Retina (tissue), 1 donor: ENCODE measurements around the gene ZNF175.

Experiments used
- DNase-seq: peaks from one replicate; pipeline ENCODE4 v3.0.0-alpha.2; 2016

Gene ZNF175

DNA sequence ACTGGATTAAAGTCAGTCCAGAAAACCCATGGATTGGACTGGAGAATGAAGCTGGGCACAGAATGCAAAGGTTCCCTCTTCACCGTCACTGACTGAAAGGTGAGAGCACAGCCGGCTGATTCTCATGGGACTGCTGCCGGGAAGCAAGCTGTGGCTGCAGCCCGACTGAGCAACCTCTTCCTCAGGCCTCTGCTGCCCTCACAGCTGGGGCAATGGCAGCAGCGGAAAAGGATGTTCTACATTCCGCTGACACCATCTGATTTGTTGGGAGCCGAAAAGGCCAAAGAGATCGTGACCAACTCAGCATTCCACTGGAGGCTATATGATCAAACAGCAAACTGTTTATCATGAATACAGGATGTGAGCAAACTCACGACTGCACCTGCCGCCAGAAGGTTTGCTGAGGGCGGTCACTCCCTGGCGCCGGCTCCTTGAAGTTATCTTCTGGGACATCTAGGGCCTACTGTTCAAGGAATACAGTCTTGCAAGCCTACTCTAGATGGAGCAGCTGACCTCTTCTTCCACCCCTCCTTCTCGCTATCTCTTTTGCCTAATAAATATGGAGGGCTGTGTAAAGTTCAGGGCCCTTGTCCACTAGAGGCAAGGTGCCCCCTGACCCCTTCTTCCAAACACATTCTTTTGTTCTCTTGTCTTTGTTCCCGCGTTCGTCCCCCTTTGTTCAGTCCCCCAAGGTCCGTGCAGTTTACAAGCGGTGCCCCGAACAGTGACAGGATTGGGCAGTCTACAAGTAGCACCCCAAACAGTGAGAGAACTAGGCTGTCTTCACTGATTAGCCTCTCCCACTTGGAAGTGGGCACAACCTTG, 20.0 kb upstream of the ZNF175 start:
- no peak for DNase-seq

DNA sequence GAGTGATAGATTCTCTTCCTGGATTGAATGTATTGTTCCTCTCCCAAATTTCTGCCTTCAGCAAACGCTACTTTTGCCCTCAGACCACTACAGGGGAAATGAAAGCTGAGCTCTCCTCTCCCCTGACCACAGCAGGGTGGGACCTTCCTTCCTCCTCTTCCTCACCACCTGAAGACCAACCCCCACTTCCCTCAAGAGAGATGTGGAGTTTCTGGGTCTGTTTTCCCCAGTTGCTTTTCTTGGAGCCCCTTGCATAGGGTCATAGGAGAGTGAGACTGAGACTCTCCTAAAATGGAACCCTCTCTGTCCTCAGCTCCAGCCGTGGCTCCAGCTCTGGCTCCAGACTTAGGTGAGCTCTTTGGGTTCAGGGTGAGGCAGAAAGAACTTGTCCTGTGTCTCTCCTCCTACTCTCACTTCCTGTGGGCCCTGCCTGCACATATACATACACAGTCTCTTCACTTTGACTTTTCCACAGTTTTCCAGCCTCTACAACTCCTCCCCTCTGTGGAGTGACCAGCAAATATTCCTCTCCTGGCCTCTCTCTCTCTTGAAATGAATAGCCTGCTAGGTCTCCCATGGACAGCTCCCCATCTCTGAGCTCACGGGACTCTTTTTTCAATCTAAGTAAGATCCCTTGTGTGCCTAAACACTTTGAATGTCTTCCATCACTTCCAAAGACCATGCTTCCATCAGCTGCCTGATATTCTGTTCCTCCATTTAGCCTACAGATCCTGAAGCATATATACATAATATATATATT, 19.2 kb upstream of the ZNF175 start:
- DNase-seq, result no peak

DNA sequence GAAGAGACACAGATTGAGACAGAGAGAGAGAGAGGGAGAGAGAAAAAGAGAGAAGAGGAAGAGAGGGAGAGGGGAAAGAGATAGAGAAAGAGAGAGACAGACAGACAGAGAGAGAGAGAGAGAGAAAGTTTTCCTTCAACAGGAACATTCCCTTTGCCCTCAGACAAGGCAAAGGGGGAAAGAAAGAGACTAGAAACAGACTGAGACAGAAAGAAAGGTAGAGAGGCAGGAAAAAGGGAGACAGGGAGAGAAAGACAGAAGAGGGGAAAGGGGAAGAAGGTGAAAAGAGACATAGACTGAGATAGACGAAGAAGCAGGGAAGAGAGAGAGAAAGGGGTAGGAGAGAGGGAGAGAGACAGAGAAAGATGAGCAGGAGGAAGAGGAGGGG, 18.5 kb upstream of the ZNF175 start:
- no peak for DNase-seq

DNA sequence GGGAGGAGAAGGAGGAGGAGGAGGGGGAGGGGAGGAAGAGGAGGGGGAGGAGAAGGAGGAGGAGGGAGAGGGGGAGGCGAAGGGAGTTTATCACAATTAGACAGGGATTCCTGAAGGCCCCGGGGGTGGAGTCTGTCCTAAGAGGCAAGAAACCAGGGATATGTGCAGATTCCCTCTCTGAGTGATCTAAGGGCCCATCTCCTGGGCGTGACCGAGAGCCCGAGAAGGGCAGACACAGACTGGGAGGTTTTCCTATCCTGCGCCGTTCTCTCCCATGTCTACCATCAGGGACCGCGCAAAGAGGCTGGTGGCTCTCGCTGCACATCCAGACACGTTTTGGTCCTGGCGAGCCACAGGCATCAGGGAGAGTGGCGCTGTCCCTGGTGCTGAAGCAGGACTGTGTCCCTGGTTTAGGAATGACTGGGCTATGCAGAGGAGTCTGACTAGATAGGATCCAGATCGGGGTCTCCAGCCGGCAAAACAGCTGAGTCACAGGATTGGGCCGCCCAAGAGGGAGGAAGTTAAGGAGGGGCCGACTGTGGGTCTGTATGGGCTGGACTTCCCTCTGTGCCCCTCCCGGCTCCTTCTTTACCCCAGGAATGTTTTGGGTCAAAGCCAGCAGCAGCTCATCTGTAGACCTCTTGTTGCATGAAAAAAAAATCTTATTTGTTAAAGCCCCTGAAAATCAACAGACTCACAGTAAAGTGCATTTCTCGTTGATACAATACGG, 17.9 kb upstream of the ZNF175 start:
- peak; percentile 66 for DNase-seq

DNA sequence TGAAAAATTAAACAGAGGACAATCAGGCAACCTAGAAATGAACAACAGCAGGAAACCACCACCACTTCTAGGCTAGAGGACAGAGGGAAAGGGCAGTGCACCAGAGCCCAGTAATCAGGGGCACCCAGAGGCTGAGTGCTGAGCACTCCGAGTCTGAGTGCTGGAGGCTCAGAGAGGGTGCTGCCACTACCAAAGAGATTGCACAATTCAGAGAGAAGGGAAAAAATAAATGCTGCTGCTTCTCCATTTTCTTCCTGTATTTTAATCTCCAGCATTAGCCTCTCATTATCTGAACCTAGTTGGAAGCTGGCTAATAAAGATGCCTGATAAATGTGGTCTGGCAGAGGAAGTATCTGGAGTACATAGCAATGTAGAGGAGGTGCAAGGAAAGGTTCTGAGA, 11.8 kb upstream of the ZNF175 start:
- no peak for DNase-seq

DNA sequence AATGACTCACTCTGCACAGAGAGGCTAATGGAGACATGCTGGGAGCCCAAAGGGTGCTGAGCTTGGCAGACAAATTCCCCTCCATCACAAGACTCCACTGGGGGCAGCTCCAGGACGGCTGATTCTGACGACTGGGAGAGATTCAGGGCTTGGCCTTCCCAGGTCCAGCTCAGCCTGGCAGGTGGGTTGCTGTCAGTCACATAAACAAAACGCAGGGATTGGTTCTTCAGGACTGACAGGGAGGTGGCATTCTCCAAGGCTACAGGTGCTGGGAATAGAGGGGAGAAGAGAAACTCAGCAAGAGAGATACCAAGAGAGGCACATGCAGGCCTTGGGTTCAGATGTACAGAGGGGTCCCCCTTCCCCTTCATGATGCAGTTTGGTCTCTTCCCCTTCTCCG, 10.7 kb upstream of the ZNF175 start:
- DNase-seq, result no peak

DNA sequence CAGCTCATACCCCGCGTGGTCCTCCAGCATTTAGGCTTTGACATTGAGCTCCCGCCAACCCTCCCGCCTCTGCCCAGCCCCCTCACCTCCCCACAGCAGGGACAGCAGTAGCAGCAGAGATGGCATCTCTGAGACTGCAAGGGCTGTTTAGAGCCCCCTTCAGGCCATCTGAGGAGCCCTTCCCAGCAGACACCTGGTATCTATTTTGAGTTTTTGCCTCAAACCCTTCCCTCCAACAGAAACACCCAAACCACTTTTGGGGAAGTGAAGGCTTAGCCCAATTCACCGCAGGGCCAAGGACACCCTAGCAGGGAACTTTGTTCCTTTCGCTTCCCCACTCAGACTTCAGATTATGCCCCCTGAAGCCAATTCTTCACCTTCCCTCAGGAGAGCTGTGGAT, 6.3 kb upstream of the ZNF175 start:
- no peak for DNase-seq

DNA sequence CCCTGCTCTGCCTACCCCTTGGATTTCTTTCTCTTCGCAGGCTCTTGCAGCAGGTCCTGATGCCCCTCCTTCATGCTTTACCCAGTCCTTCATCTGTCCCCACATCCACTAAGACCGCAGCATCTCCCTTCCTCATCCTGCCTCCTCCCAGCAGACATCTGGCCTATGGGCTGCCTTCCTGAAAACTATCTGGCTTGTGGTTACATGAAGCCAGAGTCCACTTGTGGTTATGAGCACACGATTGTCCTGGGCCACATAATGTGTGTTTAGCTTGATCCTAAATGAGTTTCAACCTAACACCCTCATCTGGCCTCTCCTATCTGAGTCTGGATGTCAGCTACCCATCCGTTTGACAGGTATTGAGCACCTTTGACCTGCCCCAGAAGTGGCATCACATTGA, 5.5 kb upstream of the ZNF175 start:
- no peak for DNase-seq

DNA sequence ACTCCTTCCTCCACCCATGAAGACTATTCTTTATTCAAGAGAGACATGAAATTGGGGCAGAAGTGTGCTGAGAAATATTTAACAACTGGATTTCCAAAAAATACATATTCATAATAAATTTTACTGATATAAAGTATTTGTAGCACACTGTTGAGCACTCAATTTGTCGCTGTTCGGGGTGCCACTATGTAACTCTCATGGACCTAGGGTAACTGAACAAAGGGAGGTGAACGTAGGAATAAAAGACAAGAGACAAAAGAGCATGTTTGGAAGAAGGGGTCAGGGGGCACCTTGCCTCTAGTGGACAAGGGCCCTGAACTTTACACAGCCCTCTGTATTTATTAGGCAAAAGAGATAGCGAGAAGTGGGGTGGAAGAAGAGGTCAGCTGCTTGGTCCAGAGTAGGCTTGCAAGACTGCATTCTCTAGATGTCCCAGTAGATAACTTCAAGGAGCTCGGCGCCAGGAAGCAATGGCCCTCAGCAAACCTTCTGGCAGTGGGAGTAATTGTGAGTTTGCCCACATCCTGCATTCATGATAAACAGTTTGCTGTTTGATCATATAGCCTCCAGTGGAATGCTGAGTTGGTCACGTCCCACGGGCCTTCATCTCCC, 4.5 kb upstream of the ZNF175 start:
- DNase-seq, result no peak

DNA sequence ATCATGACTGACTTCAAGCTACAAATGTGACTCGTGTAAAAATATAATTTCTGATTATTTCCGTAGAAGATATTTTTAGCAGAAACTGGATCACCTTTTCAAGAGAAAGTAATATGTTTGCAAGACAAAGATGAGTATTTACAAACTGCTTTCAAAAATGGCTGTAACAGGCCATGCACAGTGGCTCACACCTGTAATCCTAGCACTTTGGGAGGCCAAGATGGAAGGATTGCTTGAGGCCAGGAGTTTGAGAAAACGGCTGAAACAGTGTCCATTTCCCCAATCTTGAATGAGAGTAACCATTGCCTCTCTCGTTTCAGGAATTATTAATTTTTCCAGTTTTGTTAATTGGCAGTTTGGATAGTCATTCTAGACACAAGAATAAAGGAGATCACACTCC, 3.5 kb upstream of the ZNF175 start:
- no peak for DNase-seq

DNA sequence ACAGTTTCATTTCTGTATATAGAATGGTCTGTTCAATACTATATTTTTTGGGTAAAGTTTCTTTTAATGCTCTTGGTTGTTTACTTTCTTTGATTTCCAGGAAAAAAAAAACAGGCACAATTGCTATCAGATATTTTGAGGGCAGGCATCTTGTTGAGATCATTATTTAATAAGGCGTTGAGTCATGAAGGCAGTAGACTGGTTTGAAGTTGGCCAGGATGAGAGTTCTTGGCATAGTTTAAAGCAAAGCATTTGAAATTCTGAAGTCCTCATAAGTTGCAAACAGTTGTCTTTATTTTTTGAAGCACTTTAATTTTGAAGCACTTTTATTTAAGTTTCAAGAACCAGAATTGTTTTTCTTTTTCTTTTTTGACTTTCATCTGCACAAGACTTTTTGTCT, 2.6 kb upstream of the ZNF175 start:
- DNase-seq, result no peak

DNA sequence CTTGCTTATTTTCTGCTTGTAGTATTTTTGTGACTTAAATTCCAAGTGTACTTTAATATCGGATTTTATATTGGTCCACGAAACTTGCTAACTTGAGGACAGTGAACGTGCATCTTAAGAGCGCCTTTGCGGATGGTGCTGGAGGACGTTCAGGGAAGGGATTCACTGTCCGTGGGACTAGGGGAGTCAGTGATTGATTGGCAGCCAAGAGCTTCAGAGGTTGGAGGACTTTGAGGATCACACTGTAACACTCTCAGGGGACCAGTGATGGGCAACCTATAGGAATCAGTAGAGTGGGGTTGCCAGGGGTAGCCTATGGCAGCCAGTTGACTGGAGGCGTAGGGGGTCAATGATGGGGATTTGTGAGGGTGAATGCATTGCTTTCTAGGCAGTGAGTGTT, 516 bp downstream of the ZNF175 start:
- DNase-seq, result peak; percentile 31

DNA sequence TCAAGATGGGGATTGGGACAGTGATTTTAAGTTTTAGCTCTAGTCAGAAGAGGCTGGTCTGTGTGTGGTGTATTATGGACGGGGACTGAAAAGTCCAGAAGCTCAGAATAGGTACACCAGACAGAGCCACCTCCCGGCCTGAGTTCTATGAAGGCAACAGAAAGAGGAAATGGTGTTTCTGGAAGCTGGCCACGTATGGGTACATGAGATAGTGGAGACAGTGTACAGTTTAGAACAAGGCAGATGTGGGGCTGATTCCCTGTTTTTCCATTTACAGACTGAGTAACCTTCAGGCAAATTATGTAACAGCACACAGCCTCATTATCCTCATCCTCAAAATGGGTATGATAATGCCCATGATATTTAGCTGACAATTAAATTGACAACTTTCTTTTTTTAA, 1.3 kb downstream of the ZNF175 start:
- no peak for DNase-seq

DNA sequence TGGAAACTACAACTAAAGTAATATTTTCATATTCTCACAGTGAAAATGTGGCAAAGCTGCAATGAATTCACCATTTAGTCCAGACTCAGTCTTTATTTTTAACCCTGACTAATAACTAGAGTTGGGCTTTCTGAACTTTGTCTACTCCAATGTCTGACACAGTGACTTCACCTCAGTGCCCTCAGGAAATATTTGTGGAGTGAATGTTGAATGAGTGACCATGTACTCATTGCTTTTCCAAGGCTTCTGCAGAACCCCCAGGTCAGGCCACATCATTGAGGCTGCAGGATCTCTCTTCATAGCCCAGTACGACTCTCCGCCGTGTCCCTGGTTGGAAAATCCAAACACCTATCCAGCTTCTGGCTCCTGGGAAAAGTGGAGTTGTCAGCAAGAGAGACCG, 1.8 kb downstream of the ZNF175 start:
- DNase-seq, result no peak

DNA sequence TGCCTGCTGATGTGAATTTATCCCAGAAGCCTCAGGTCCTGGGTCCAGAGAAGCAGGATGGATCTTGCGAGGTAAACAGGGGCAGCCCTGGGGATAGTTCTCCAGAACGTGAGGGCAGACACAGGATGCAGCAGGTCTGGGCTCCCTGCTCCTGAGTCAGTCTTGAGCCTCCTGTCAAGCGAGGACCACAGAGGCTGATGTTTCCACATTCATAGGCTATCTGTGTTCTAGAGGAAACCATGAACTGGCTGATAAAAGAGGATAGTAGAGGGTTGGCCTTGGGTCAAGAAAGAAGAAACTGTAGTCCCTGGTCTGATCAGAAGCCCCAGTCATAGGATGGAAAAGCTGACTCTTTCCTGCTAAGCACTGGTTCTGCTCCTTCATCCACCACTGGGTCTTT, 2.2 kb downstream of the ZNF175 start:
- no peak for DNase-seq

DNA sequence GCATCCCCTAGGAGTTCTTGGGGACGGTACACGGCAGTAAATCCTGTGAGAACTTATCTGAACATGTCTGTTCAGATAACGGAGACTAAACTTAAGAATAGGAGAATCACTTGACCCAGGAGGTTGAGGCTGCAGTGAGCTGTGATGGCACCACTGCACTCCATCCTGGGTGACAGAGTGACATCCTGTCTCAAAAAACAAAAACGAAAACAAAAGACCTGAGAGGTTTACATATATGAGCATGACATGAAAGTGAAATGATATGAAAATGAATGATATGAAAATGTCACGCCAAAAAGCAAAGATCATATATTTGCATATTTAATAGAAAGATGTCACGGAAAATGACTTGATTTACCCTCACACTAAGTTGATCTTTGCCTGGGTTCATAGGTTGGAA, 5.8 kb downstream of the ZNF175 start:
- no peak for DNase-seq

DNA sequence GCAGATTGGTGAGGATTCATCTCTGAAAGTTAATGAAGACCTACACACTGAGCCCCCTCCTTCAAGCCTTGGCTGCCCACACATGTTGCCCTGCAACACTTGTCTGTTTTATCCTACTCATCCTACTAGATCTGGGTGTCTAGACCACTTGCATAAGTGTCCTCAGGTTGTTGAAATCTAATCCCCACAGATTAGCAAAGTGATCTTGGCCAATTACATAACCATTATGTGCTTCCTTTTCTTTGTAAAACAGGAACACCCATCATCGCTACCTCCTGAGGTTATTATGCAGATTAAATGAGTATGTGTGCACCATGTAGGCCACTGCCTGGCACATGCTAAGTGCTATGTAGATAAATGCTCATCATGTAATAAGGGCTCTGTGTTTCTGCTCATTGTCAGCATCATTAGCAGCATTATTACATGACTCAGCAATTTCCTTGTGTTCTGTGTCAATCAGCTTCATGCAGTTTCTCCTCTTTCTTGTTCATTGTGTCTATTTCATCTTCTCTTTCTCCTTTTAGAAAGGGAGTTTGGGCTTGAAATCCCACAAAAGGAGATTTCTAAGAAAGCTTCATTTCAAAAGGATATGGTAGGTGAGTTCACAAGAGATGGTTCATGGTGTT, 15.1 kb downstream of the ZNF175 start:
- DNase-seq, result no peak

DNA sequence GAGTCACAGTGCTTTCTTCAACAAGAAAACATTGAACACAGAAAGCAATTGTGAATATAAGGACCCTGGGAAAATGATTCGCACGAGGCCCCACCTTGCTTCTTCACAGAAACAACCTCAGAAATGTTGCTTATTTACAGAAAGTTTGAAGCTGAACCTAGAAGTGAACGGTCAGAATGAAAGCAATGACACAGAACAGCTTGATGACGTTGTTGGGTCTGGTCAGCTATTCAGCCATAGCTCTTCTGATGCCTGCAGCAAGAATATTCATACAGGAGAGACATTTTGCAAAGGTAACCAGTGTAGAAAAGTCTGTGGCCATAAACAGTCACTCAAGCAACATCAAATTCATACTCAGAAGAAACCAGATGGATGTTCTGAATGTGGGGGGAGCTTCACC, 15.7 kb downstream of the ZNF175 start:
- DNase-seq, result no peak

DNA sequence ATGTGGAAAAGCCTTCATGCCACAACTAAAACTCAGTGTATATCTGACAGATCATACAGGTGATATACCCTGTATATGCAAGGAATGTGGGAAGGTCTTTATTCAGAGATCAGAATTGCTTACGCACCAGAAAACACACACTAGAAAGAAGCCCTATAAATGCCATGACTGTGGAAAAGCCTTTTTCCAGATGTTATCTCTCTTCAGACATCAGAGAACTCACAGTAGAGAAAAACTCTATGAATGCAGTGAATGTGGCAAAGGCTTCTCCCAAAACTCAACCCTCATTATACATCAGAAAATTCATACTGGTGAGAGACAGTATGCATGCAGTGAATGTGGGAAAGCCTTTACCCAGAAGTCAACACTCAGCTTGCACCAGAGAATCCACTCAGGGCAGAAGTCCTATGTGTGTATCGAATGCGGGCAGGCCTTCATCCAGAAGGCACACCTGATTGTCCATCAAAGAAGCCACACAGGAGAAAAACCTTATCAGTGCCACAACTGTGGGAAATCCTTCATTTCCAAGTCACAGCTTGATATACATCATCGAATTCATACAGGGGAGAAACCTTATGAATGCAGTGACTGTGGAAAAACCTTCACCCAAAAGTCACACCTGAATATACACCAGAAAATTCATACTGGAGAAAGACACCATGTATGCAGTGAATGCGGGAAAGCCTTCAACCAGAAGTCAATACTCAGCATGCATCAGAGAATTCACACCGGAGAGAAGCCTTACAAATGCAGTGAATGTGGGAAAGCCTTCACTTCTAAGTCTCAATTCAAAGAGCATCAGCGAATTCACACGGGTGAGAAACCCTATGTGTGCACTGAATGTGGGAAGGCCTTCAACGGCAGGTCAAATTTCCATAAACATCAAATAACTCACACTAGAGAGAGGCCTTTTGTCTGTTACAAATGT, 16.4 kb downstream of the ZNF175 start:
- no peak for DNase-seq

DNA sequence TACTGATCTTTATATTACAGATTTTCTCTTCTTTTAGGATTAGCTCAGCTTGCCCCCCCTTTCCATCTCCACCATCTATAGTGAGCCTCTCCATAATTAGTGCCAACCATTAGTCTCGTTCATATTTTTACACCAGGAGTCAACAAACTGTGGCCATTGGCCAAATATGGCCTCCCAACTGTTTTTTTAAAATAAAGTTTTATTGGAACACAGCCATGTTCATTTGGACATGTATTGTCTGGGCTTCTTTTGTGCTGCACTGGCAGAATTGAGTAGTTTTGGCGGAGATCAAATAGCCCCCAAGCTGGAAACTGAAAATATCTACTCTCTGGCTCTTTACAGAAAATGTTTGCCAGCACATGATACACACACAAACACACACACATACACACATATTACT, 18.4 kb downstream of the ZNF175 start:
- no peak for DNase-seq

DNA sequence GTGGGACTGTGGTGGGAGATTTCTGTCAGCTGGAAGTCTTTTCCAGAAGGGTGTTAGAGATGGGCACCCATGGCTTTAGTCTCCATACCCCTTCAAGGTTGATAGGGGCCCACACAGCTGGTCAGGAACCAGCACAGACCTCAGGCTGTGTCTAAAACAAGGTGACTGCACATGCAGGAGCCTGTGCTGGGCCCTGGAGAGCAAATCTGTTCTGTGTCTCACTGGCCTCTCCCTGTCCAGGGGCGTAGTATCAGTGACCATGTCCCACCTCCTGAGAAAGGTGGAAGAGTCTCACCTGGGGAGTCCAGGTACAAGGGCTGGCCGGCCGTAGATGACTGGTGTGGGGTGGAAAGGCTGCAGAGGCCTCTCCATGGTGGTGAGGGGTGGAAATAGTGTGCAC, 19.4 kb downstream of the ZNF175 start:
- DNase-seq, result no peak

DNA sequence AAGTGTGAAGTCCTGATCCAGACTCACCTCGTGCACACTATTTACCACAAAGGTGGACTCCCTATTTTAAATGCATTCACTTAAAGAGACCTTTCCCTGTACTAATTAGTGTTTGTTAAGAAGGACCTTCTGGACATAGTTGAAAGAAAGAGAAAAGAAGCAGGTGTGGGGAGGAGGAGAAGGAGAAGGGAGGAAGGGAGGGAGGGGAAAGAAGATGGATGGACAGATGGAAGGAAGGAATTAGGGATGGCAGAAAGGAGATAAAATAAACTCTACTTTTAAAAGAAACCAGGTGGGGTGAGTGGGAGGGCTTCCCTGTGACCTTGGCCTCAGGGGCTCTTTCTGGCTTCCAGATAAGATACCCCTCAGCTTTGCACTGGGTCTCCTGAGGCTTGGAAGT, 21.4 kb downstream of the ZNF175 start:
- no peak for DNase-seq
